Nephron (organoid): Measurements from ENCODE around the gene C1GALT1C1L.

Experiments
- H3K27ac Mint-ChIP-seq, 3 experiments: 2 replicates each; pipeline ENCODE4 v1.8.0; 2020; ENCODE audit warnings: mixed read lengths in 3 of 3, mild to moderate bottlenecking in 2 of 3, moderate library complexity in 1 of 3
- H3K27me3 Mint-ChIP-seq: 2 replicates; pipeline ENCODE4 v1.8.0; 2021; ENCODE audit warnings: low read depth, mild to moderate bottlenecking, moderate library complexity, mixed read lengths
- H3K36me3 Mint-ChIP-seq: 2 replicates; pipeline ENCODE4 v1.8.0; 2020; ENCODE audit warnings: low read depth, mixed read lengths
- H3K4me1 Mint-ChIP-seq: 2 replicates; pipeline ENCODE4 v1.8.0; 2020; ENCODE audit warnings: mixed read lengths
- H3K4me3 Mint-ChIP-seq, 3 experiments: 2 replicates each; pipeline ENCODE4 v1.8.0; 2020; ENCODE audit warnings: mild to moderate bottlenecking in 3 of 3, mixed read lengths in 3 of 3, moderate library complexity in 2 of 3
- H3K9me3 Mint-ChIP-seq: 2 replicates; pipeline ENCODE4 v1.8.0; 2020; ENCODE audit warnings: mixed read lengths
- CTCF ChIP-seq, 3 experiments: fragments of 200-600 bp; sonication (generic); IDR thresholded peaks; one replicate each; pipeline ENCODE4 v1.5.0; 2021; ENCODE audit warnings: antibody characterized with exemption in 3 of 3; ENCODE audit not compliant: unreplicated experiment in 3 of 3

Gene C1GALT1C1L

GRCh38 chr2:43631618-43632317 is 44.5 kb downstream of the C1GALT1C1L start:
- no peaks in the 10 kb centered on the region for H3K9me3 Mint-ChIP-seq

More at GRCh38 chr2:43631618-43632317, 44.5 kb downstream of the C1GALT1C1L start:
- Mint-ChIP-seq H3K27ac (peak overlapping the region in 2 of 3 experiments; percentile 1 to 27), H3K27me3 (no peaks in the 10 kb centered on the region), H3K36me3 (no peaks in the 10 kb centered on the region), H3K4me1 (peaks cover 35% of the 10 kb centered on the region), H3K4me3 (no peak overlapping the region)
- no peak for TF ChIP-seq CTCF (IDR thresholded peaks at IDR 0.05; ENCODE audit: unreplicated experiment in 3 of 3)
